Measurements from ENCODE around the gene ELOB.

GRCh38 chr16:2755158-2755557, 21.9 kb downstream of the ELOB start:
- TF ChIP-seq, protein P1, sequence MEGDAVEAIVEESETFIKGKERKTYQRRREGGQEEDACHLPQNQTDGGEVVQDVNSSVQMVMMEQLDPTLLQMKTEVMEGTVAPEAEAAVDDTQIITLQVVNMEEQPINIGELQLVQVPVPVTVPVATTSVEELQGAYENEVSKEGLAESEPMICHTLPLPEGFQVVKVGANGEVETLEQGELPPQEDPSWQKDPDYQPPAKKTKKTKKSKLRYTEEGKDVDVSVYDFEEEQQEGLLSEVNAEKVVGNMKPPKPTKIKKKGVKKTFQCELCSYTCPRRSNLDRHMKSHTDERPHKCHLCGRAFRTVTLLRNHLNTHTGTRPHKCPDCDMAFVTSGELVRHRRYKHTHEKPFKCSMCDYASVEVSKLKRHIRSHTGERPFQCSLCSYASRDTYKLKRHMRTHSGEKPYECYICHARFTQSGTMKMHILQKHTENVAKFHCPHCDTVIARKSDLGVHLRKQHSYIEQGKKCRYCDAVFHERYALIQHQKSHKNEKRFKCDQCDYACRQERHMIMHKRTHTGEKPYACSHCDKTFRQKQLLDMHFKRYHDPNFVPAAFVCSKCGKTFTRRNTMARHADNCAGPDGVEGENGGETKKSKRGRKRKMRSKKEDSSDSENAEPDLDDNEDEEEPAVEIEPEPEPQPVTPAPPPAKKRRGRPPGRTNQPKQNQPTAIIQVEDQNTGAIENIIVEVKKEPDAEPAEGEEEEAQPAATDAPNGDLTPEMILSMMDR (IDR thresholded peaks at IDR 0.05; ENCODE audit: insufficient read depth, low read depth, low read length), result no peak
- no peak for TF ChIP-seq EZH2 (IDR thresholded peaks at IDR 0.05; ENCODE audit: insufficient read depth, low read length)

Measured in astrocyte (in vitro differentiated cells and primary cell).